IMR-90 (cell line): ENCODE measurements around the gene BCAT1. TPM values are rescaled to one million over a fixed set of nuclear protein-coding genes. Genes with fewer than 3 reads are reported as not detected.

Experiments used
- ATAC-seq: fragments of 200-7000 bp; cut with Tn5 transposase; 2 replicates; pipeline ENCODE4 v1.9.1; 2020; ENCODE audit warnings: low read depth, mild to moderate bottlenecking, moderate library complexity
- BruUV-seq: library from RNA; stranded (reverse); fragments of 400-500 nt; replicated peaks from 2 replicates; lab custom pipeline; 2021; lab: Mats Ljungman, UMichigan
- CTCF ChIA-PET: fragments of 300-600 bp; formaldehyde crosslinking; extraction: SDS; loops from one replicate; lab custom pipeline; 2021; ENCODE audit warnings: antibody characterized with exemption; lab: Yijun Ruan, JAX
- POLR2A ChIA-PET: fragments of 300-600 bp; sonication (Branson Sonifier 250); formaldehyde crosslinking; loops from one replicate; lab custom pipeline; 2022; ENCODE audit warnings: antibody characterized with exemption; ENCODE audit not compliant: unreplicated experiment; lab: Charles Lee
- DNase-seq: peaks from one replicate; pipeline ENCODE4 v3.0.0; 2013
- H2AFZ ChIP-seq: replicated peaks from 2 replicates; pipeline ENCODE3; 2013; ENCODE audit warnings: low read length, mild to moderate bottlenecking; ENCODE audit not compliant: poor library complexity
- H2AK5ac ChIP-seq: 2 replicates; pipeline ENCODE4 v1.6.1; 2013; ENCODE audit warnings: low read depth, low read length, inconsistent platforms
- H2AK9ac ChIP-seq: replicated peaks from 2 replicates; pipeline ENCODE3; 2013; ENCODE audit warnings: mild to moderate bottlenecking, low read depth, low read length, moderate library complexity; ENCODE audit not compliant: poor library complexity
- H2BK120ac ChIP-seq: 2 replicates; pipeline ENCODE4 v1.6.1; 2013; ENCODE audit warnings: low read depth, low read length, inconsistent platforms
- H2BK15ac ChIP-seq: 3 replicates; pipeline ENCODE4 v1.6.1; 2013; ENCODE audit warnings: low read depth, low read length, inconsistent platforms
- H2BK20ac ChIP-seq: 2 replicates; pipeline ENCODE4 v1.6.1; 2013; ENCODE audit warnings: low read depth, mild to moderate bottlenecking, inconsistent platforms, low read length, moderate library complexity
- H2BK5ac ChIP-seq: 2 replicates; pipeline ENCODE4 v1.6.1; 2013; ENCODE audit warnings: mild to moderate bottlenecking, low read depth, low read length, inconsistent platforms; ENCODE audit not compliant: poor library complexity, severe bottlenecking
- H3K14ac ChIP-seq: replicated peaks from 2 replicates; pipeline ENCODE4 v1.6.1; 2013; ENCODE audit warnings: low read depth, low read length, inconsistent platforms
- H3K18ac ChIP-seq: 2 replicates; pipeline ENCODE4 v1.6.1; 2013; ENCODE audit warnings: low read depth, low read length, control low read depth
- H3K23ac ChIP-seq: 2 replicates; pipeline ENCODE4 v1.6.1; 2013; ENCODE audit warnings: low read depth, low read length, inconsistent platforms
- H3K27ac ChIP-seq: 2 replicates; pipeline ENCODE4 v1.5.1; 2013; ENCODE audit warnings: mild to moderate bottlenecking, control low read depth, low read length; ENCODE audit not compliant: insufficient read depth
- H3K27me3 ChIP-seq: 2 replicates; pipeline ENCODE4 v1.6.1; 2013; ENCODE audit warnings: low read length; ENCODE audit not compliant: control insufficient read depth, insufficient read depth
- H3K36me3 ChIP-seq: 2 replicates; pipeline ENCODE4 v1.6.1; 2013; ENCODE audit warnings: low read length, mixed read lengths; ENCODE audit not compliant: control insufficient read depth, insufficient read depth
- H3K4ac ChIP-seq: 2 replicates; pipeline ENCODE4 v1.6.1; 2013; ENCODE audit warnings: low read depth, low read length, inconsistent platforms
- H3K4me1 ChIP-seq: 2 replicates; pipeline ENCODE4 v1.6.1; 2013; ENCODE audit warnings: low read length, mixed read lengths; ENCODE audit not compliant: control insufficient read depth, insufficient read depth
- H3K4me2 ChIP-seq: 2 replicates; pipeline ENCODE4 v1.6.1; 2013; ENCODE audit warnings: low read depth, mild to moderate bottlenecking, control low read depth, low read length, moderate library complexity
- H3K4me3 ChIP-seq: 2 replicates; pipeline ENCODE4 v1.5.1; 2013; ENCODE audit warnings: low read depth, mild to moderate bottlenecking, control low read depth, low read length, moderate library complexity; ENCODE audit not compliant: insufficient read depth
- H3K56ac ChIP-seq: 2 replicates; pipeline ENCODE4 v1.6.1; 2013; ENCODE audit warnings: low read length, inconsistent platforms; ENCODE audit not compliant: insufficient read depth; ENCODE audit errors: extremely low read depth
- H3K79me1 ChIP-seq, 2 experiments: 2 replicates each; pipeline ENCODE4 v1.6.1; 2013; ENCODE audit warnings: low read length in 2 of 2, inconsistent platforms in 1 of 2, low read depth in 1 of 2
- H3K9ac ChIP-seq: 2 replicates; pipeline ENCODE4 v1.6.1; 2013; ENCODE audit warnings: low read depth, low read length, control low read depth
- H3K9me1 ChIP-seq: 2 replicates; pipeline ENCODE4 v1.6.1; 2013; ENCODE audit warnings: low read length, inconsistent platforms; ENCODE audit not compliant: insufficient read depth
- H3K9me3 ChIP-seq: 2 replicates; pipeline ENCODE4 v1.6.1; 2013; ENCODE audit warnings: low read length; ENCODE audit not compliant: control insufficient read depth, insufficient read depth
- H4K20me1 ChIP-seq: 2 replicates; pipeline ENCODE4 v1.6.1; 2013; ENCODE audit warnings: low read length, inconsistent platforms; ENCODE audit not compliant: insufficient read depth
- H4K5ac ChIP-seq: 2 replicates; pipeline ENCODE4 v1.6.1; 2013; ENCODE audit warnings: mild to moderate bottlenecking, low read depth, low read length, control low read depth
- H4K8ac ChIP-seq, 2 experiments: 2 replicates each; pipeline ENCODE4 v1.6.1; 2013; ENCODE audit warnings: low read depth in 2 of 2, low read length in 2 of 2, control low read depth in 1 of 2, inconsistent platforms in 1 of 2
- H4K91ac ChIP-seq: 2 replicates; pipeline ENCODE4 v1.6.1; 2013; ENCODE audit warnings: low read depth, low read length, inconsistent platforms; ENCODE audit not compliant: insufficient read depth
- BHLHE40 ChIP-seq: fragments of 150-350 bp; IDR thresholded peaks from 2 replicates; pipeline ENCODE4 v1.6.1; 2016; ENCODE audit warnings: mild to moderate bottlenecking, low read depth, low read length
- CEBPB ChIP-seq: IDR thresholded peaks from 2 replicates; pipeline ENCODE4 v1.6.1; 2012; ENCODE audit warnings: low read depth, low read length, improper control_type of control experiment
- CHD1 ChIP-seq: IDR thresholded peaks from 2 replicates; pipeline ENCODE4 v1.6.1; 2012; ENCODE audit warnings: low read depth, low read length, improper control_type of control experiment
- FOS ChIP-seq: fragments of 150-350 bp; IDR thresholded peaks from 2 replicates; pipeline ENCODE4 v1.6.1; 2016; ENCODE audit warnings: low read depth, low read length
- MAFK ChIP-seq: IDR thresholded peaks from 2 replicates; pipeline ENCODE4 v1.6.1; 2012; ENCODE audit warnings: low read depth, low read length, improper control_type of control experiment
- MAZ ChIP-seq: IDR thresholded peaks from 2 replicates; pipeline ENCODE4 v1.6.1; 2012; ENCODE audit warnings: low read depth, mild to moderate bottlenecking, low read length, improper control_type of control experiment, moderate library complexity, borderline replicate concordance
- NFE2L2 ChIP-seq: fragments of 150-350 bp; IDR thresholded peaks from 2 replicates; pipeline ENCODE4 v1.6.1; 2016; ENCODE audit warnings: low read depth, mild to moderate bottlenecking, low read length
- POLR2A ChIP-seq: IDR thresholded peaks from 2 replicates; pipeline ENCODE4 v1.6.1; 2012; ENCODE audit warnings: mild to moderate bottlenecking, low read depth, low read length
- RAD21 ChIP-seq: IDR thresholded peaks from 2 replicates; pipeline ENCODE4 v1.6.1; 2012; ENCODE audit warnings: low read length, improper control_type of control experiment
- RFX5 ChIP-seq: IDR thresholded peaks from 2 replicates; pipeline ENCODE4 v1.8.0; 2012; ENCODE audit warnings: low read depth, mild to moderate bottlenecking, low read length, moderate library complexity
- SMC3 ChIP-seq: fragments of 150-350 bp; IDR thresholded peaks from 2 replicates; pipeline ENCODE4 v1.6.1; 2016; ENCODE audit warnings: low read depth, mild to moderate bottlenecking, antibody characterized with exemption, low read length, moderate library complexity
- WGBS, 2 experiments: methylation state at CpG; one replicate each; pipeline versions ENCODE4 v1.1.5 to v1.1.7; 2013; ENCODE audit warnings: missing lambda C conversion rate in 2 of 2; ENCODE audit not compliant: insufficient read length in 1 of 2; ENCODE audit errors: extremely low coverage in 2 of 2; 5-methylcytosine and 5-hydroxymethylcytosine counted together
- dilution Hi-C: fragments of 300-500 bp; cut with HindIII; formaldehyde crosslinking; loops from one replicate; pipeline ENCODE4 v1.14.3; 2018; ENCODE audit warnings: low sequenced_read_pairs; ENCODE audit not compliant: unreplicated experiment
- in situ Hi-C: fragments of 300-500 bp; cut with MboI; formaldehyde crosslinking; loops from 3 replicates; pipeline ENCODE4 v1.14.3; 2019; ENCODE audit warnings: low sequenced_read_pairs, inconsistent platforms, mixed read lengths
- intact Hi-C: fragments of 100-400 bp; cut with micrococcal nuclease; formaldehyde crosslinking; loops from 2 replicates; pipeline ENCODE4 v1.10.0; 2022
- polyA plus RNA-seq, 3 experiments: library from polyadenylated mRNA; depleted of rRNA; stranded (reverse); fragments of >200 nt; gene quantifications; 2 replicates each; pipeline ENCODE4 v1.2.3, GENCODE V29; 2012; ENCODE audit warnings: low replicate concordance in 1 of 3
- total RNA-seq: library from RNA; depleted of rRNA; stranded (reverse); fragments of >200 nt; gene quantifications from 2 replicates; pipeline ENCODE4 v1.2.3, GENCODE V29; 2012
- TF ChIP-seq, protein P1 (sequence below): fragments of 150-350 bp; IDR thresholded peaks from 2 replicates; pipeline ENCODE4 v1.6.1; 2017; ENCODE audit warnings: mild to moderate bottlenecking, antibody characterized with exemption, low read length, low read depth
- TF ChIP-seq, protein P2 (sequence below): conservative IDR thresholded peaks from 2 replicates; pipeline ENCODE4 v1.5.1; 2012; ENCODE audit warnings: mild to moderate bottlenecking, low read depth, low read length, improper control_type of control experiment
- TF ChIP-seq, protein P3 (sequence below): fragments of 150-350 bp; IDR thresholded peaks from 2 replicates; pipeline ENCODE4 v1.6.1; 2016; ENCODE audit warnings: low read depth, mild to moderate bottlenecking, low read length, moderate library complexity, borderline replicate concordance

The BCAT1 gene
- total and polyA plus RNA-seq, 2 of the 4 experiments (the other 2 are of a cell fraction), result 30.4 to 683 TPM

DNA sequence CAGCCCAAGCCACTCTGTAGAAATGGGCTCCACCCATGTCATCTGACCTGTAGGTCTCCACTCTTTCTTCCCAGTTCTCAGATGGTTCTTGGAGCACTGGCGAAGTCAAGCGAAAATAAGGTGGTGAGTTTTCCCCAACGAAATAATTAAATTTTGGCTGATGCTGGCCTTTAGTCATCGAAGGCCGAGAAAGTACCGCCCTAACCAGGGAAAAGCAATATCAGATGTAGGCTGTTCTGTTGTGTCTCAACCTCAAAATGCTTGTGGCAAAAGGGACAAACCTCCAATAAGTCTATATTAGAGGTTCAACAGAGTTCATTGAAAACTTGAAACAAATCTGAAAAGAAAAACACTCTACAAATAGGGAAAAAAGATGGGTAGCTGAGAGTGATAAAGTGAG is 48.6 kb upstream of the BCAT1 start:
- no peaks in the 10 kb centered on the region for H3K79me1 ChIP-seq
- no peak overlapping the region for H3K4me2 ChIP-seq
- H3K9me1 ChIP-seq, result no peaks in the 10 kb centered on the region
- H2BK5ac ChIP-seq, result peak overlapping the region; percentile 3
- H3K18ac ChIP-seq, result no peak overlapping the region
- no TSS peak for BruUV-seq
- H3K4me3 ChIP-seq, result no peak overlapping the region
- H2AK5ac ChIP-seq, result peak overlapping the region; percentile 82
- peaks cover 4% of the 10 kb centered on the region; the same call in 1 of the 2 replicates for H3K4me1 ChIP-seq
- H3K56ac ChIP-seq, result no peak overlapping the region
- intact Hi-C loops (no loop called here), in situ Hi-C loops (loop anchor here (10.0 to 25.0 kb wide), 2 partner anchors 397 to 1040 kb away; no protein-coding TSS in a partner anchor), dilution Hi-C loops (no loop called here)
- no peak overlapping the region for H2AFZ ChIP-seq
- H3K27ac ChIP-seq, result no peak overlapping the region
- H3K9me3 ChIP-seq, result no peaks in the 10 kb centered on the region
- H3K9ac ChIP-seq, result no peak overlapping the region
- peak overlapping the region; percentile 30; the same call in 1 of the 2 replicates for H3K4ac ChIP-seq
- TF ChIP-seq, protein P1, sequence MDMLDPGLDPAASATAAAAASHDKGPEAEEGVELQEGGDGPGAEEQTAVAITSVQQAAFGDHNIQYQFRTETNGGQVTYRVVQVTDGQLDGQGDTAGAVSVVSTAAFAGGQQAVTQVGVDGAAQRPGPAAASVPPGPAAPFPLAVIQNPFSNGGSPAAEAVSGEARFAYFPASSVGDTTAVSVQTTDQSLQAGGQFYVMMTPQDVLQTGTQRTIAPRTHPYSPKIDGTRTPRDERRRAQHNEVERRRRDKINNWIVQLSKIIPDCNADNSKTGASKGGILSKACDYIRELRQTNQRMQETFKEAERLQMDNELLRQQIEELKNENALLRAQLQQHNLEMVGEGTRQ, result no peak
- no peak for TF ChIP-seq RFX5
- TF ChIP-seq, protein P2, sequence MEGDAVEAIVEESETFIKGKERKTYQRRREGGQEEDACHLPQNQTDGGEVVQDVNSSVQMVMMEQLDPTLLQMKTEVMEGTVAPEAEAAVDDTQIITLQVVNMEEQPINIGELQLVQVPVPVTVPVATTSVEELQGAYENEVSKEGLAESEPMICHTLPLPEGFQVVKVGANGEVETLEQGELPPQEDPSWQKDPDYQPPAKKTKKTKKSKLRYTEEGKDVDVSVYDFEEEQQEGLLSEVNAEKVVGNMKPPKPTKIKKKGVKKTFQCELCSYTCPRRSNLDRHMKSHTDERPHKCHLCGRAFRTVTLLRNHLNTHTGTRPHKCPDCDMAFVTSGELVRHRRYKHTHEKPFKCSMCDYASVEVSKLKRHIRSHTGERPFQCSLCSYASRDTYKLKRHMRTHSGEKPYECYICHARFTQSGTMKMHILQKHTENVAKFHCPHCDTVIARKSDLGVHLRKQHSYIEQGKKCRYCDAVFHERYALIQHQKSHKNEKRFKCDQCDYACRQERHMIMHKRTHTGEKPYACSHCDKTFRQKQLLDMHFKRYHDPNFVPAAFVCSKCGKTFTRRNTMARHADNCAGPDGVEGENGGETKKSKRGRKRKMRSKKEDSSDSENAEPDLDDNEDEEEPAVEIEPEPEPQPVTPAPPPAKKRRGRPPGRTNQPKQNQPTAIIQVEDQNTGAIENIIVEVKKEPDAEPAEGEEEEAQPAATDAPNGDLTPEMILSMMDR, result no peak
- TF ChIP-seq NFE2L2, result no peak
- no peak for TF ChIP-seq RAD21
- no peak for TF ChIP-seq MAFK
- no peak for TF ChIP-seq MAZ
- TF ChIP-seq FOS, result no peak
- TF ChIP-seq SMC3, result no peak
- TF ChIP-seq, protein P3, sequence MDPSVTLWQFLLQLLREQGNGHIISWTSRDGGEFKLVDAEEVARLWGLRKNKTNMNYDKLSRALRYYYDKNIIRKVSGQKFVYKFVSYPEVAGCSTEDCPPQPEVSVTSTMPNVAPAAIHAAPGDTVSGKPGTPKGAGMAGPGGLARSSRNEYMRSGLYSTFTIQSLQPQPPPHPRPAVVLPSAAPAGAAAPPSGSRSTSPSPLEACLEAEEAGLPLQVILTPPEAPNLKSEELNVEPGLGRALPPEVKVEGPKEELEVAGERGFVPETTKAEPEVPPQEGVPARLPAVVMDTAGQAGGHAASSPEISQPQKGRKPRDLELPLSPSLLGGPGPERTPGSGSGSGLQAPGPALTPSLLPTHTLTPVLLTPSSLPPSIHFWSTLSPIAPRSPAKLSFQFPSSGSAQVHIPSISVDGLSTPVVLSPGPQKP, result no peak
- TF ChIP-seq POLR2A, result no peak
- TF ChIP-seq CEBPB, result no peak
- TF ChIP-seq CHD1, result no peak
- TF ChIP-seq BHLHE40, result no peak
- H4K91ac ChIP-seq, result no peak overlapping the region; the same call in 1 of the 2 replicates
- H2BK15ac ChIP-seq, result no peak overlapping the region
- ChIA-PET CTCF (interaction anchor here (0.9 kb wide), 1 partner anchor 134 kb away, joined by 3 read pairs; no protein-coding TSS in a partner anchor), POLR2A (no interaction called here)
- no peak overlapping the region for H4K8ac ChIP-seq
- H2BK120ac ChIP-seq, result no peak overlapping the region
- H3K36me3 ChIP-seq, result no peaks in the 10 kb centered on the region
- DNase-seq (no peak), ATAC-seq (no peak)
- H3K14ac ChIP-seq, result no peak overlapping the region
- WGBS, 2 experiments, result 96% methylated on average over 3 of the region's 6 CpGs; no CpG with 5 or more reads in 1 of the 2 experiments
- no peak overlapping the region for H2AK9ac ChIP-seq
- peak overlapping the region; percentile 27 for H2BK20ac ChIP-seq
- H4K5ac ChIP-seq, result no peak overlapping the region
- H3K23ac ChIP-seq, result no peak overlapping the region
- no peaks in the 10 kb centered on the region for H3K27me3 ChIP-seq
- H4K20me1 ChIP-seq, result peaks cover 3% of the 10 kb centered on the region; the same call in 1 of the 2 replicates
